ENCODE measurements around the gene SNTG2.

SNTG2 gene

DNA sequence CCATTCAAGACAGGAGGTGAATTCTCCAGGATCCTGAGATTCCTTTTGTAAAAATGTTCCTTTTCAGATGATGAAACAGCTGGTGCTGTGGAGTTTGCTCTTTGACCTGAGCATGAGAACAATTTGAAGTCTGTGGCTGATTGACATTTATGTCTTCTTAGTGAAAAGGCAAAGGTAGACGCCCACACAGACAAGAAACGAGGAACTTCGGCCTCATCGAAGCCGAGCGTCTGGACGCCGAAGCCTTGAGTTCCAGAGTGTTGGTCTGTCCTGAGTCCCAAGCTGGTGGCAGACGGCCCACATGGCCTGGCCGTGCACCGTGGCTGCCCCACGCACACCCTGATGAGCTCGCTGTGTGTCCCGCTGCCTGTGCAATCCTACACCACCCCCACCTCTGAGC lies 20.7 kb upstream of the SNTG2 start:
- TF ChIP-seq TAF1 (IDR thresholded peaks at IDR 0.05; ENCODE audit: borderline replicate concordance, low read depth, low read length) (no peak), POLR2A (IDR thresholded peaks at IDR 0.05; ENCODE audit: low read depth, low read length) (no peak), POLR2AphosphoS5 (IDR thresholded peaks at IDR 0.05; ENCODE audit: low read depth, low read length) (no peak)
- FAIRE-seq (no peak), DNase-seq (ENCODE audit: insufficient read length) (no peak)

DNA sequence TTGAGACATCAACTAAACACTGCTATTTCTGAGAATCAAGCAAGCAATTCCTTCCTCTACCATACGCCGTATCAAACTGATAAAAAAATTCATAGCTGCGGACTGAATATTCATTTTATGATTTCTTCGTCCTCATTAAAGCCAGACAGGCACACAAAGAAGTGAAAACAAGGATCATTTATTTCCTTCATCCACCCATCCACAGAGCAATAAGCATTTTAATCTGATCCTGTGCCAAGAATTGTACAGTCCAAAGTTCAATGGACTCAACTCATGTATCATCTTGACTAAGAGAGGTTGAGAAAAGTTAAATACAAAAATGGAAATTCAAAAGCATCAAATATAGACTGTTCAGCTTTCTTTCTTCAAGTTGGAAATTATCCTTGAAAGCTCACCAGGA lies 19.7 kb upstream of the SNTG2 start:
- TF ChIP-seq POLR2AphosphoS5 (IDR thresholded peaks at IDR 0.05; ENCODE audit: low read depth, low read length) = no peak
- no peak for TF ChIP-seq POLR2A (IDR thresholded peaks at IDR 0.05; ENCODE audit: low read depth, low read length)
- TF ChIP-seq TAF1 (IDR thresholded peaks at IDR 0.05; ENCODE audit: borderline replicate concordance, low read depth, low read length) = no peak
- no peak for FAIRE-seq
- DNase-seq (ENCODE audit: insufficient read length) = no peak

DNA sequence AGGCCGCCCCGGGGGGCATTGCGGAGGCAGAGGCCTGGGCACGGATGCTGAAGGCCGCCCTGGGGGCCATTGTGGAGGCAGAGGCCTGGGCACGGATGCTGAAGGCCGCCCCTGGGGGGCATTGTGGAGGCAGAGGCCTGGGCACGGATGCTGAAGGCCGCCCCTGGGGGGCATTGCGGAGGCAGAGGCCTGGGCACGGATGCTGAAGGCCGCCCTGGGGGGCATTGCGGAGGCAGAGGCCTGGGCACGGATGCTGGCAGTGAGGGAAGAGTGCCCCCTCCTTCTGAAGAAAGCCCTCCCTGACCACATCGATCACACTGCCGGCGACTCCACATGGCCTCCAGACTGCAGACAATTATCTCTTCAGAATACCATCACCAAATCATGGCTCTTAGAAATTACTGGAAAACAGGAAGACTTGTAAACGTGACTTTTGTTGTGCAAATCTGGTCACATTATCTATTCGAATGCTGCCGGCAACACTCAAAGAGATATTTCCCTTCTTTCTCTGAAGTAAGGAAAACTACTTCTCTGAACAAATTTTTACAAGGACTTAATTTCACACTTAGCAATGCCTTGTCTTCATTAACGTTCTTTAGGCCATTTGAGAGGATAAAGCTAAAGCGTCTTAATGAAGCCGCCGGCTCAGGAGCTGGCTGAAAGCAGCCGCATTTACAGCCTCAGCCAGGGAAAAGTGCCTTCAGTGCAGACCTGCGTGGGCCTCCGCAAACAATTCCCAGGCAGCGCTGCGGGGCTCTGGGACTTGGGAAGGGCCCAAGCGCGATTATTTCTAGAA lies 18.1 kb upstream of the SNTG2 start:
- FAIRE-seq (no peak), DNase-seq (ENCODE audit: insufficient read length) (no peak)
- TF ChIP-seq POLR2A (IDR thresholded peaks at IDR 0.05; ENCODE audit: low read depth, low read length) = no peak
- TF ChIP-seq POLR2AphosphoS5 (IDR thresholded peaks at IDR 0.05; ENCODE audit: low read depth, low read length) = no peak
- no peak for TF ChIP-seq TAF1 (IDR thresholded peaks at IDR 0.05; ENCODE audit: borderline replicate concordance, low read depth, low read length)

DNA sequence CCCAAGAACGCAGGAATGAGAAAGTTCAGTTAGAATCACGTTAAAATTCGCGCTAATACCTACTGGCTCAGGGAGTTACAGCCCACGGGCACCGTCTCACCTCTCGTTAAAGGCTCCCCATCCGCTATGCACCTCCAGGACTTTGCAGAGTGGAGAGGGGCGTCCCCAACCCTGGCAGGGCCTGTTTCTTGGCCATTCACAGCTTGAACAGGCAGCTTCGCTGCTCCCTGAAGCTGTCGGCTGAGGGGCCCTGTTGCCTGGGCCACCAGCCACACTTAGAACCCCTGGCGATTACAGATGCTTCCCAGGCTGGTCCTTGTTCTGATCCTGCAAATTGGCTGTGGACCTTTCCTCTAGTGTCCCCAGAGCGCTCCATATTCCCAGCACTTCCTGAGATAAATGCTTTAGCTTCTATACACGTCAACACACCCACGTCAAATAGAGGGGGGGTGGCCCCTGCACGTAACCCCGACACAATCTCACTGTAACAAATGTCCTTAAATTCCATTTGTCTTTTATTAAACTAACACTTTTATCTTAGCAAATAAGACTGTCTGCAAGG lies 16.8 kb upstream of the SNTG2 start:
- FAIRE-seq = no peak

DNA sequence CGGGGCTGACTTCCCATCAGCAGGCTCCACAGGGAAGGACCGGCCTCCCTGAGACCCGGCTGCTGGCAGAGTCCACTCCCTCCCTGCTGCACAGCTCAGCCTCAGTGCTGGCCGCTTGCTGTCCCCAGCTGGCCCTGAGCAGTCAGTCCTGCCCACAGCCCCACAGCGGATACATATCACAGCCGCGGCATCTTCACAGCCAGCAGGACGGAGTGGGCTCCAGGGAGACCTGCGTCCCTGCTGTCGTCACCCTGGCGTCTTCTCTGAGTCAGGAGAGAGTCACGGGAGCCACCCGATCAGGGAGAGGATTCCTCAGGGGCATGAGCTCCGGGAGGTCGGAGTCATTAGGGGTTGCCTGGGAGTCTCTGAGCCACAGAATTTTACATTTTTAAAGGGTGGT lies 13.1 kb upstream of the SNTG2 start:
- TF ChIP-seq POLR2AphosphoS5 (IDR thresholded peaks at IDR 0.05; ENCODE audit: low read depth, low read length) = no peak
- TF ChIP-seq POLR2A (IDR thresholded peaks at IDR 0.05; ENCODE audit: low read depth, low read length) = no peak
- no peak for TF ChIP-seq TAF1 (IDR thresholded peaks at IDR 0.05; ENCODE audit: borderline replicate concordance, low read depth, low read length)
- DNase-seq (ENCODE audit: insufficient read length) (no peak), FAIRE-seq (no peak)

More for the DNA sequence above, 16.8 kb upstream of the SNTG2 start:
- DNase-seq (ENCODE audit: insufficient read length) = no peak
- TF ChIP-seq POLR2A (IDR thresholded peaks at IDR 0.05; ENCODE audit: low read depth, low read length) = no peak
- TF ChIP-seq POLR2AphosphoS5 (IDR thresholded peaks at IDR 0.05; ENCODE audit: low read depth, low read length) = no peak
- no peak for TF ChIP-seq TAF1 (IDR thresholded peaks at IDR 0.05; ENCODE audit: borderline replicate concordance, low read depth, low read length)

DNA sequence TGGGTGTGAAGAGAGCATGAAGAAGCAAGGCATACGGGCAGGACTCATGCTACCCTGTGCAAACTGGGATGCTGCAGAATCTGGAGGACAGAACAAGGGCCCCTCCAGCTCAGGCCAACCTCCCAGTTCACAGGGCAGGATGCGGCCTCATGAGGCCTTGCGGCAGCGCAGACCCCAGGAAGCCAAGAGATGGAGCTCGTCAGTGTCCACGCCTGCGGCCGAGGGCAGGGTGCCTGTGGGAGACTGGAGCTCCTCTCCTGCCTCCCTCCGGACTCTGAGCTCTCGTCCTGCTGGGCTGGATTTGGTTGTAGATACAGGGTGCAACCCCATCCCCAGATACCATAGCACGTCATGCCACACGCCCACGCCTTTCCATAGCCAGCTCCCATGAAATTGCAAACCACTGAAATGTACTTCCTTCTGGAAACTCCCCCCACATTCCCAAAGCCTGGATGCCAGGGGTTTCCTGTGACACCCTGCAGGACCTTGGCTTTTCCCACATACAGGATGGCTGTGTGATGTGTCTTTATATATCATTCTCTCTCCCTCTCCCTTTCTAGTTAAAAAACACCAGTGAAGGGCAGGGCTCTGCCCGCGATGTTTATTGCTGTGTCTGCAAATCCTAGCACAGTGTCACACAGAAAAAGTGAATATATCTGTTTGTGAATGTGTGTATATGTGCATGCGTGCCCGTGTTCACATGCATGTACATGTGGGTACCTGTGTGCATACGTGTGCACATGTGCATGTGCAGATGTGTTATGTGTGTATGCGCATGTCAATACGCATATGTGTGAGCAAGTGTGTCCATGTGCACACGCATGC lies 12.3 kb upstream of the SNTG2 start:
- DNase-seq (ENCODE audit: insufficient read length) (no peak), FAIRE-seq (no peak)
- no peak for TF ChIP-seq POLR2A (IDR thresholded peaks at IDR 0.05; ENCODE audit: low read depth, low read length)
- TF ChIP-seq TAF1 (IDR thresholded peaks at IDR 0.05; ENCODE audit: borderline replicate concordance, low read depth, low read length) = no peak
- TF ChIP-seq POLR2AphosphoS5 (IDR thresholded peaks at IDR 0.05; ENCODE audit: low read depth, low read length) = no peak

DNA sequence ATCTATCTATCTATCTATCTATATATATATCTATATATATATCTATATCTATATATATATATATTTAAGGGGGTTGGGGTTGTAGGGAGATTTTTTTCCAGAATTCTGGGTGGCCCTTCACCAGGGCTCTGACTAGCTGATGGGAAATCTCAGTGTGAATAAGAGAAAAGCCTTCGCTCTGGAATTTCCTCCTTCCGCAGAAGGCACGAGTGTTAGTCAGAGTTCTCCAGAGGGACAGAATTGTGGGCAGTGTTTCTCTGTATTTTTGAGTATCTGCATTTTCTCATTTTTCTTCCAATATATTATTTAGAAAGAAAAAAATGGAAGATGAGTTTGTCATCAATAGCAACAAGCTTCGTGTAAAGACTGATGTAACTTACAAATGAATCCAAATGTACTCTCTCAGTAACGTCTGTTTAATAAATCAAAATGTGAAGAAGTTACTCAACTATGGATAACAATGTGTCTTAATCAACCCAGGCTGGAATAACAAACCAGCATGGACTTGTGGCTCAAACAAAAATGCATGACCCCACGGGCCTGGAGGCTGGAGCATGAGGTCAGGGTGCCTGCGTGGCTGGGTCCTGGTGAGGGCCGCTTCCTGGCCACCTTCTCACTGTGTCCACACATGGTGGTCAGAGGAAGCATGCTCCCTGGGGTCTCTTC lies 10.6 kb upstream of the SNTG2 start:
- no peak for TF ChIP-seq POLR2AphosphoS5 (IDR thresholded peaks at IDR 0.05; ENCODE audit: low read depth, low read length)
- no peak for TF ChIP-seq POLR2A (IDR thresholded peaks at IDR 0.05; ENCODE audit: low read depth, low read length)
- TF ChIP-seq TAF1 (IDR thresholded peaks at IDR 0.05; ENCODE audit: borderline replicate concordance, low read depth, low read length) = no peak
- DNase-seq (ENCODE audit: insufficient read length) = no peak
- no peak for FAIRE-seq

DNA sequence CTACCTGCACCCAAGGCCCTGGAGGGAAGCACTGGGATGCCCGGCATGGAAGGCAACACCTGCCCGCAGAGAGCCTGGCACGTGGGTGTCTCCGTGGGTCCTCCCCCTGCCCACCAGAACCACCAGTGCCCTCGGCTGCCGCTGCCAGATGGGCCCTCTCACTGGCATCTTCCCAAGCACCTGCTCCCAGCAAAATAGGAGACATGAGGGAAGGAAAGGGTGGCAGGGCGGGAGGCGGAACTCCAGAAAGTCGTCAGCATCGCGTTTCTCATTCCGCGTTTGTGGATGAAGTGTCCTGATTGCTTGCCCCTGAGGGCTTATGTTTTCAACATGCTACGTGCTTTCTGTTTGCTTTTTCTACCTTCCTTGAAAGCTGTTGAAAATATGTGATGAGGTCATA lies 8.8 kb upstream of the SNTG2 start:
- DNase-seq (ENCODE audit: insufficient read length) = no peak
- TF ChIP-seq POLR2A (IDR thresholded peaks at IDR 0.05; ENCODE audit: low read depth, low read length) = no peak
- TF ChIP-seq POLR2AphosphoS5 (IDR thresholded peaks at IDR 0.05; ENCODE audit: low read depth, low read length) = no peak
- no peak for TF ChIP-seq TAF1 (IDR thresholded peaks at IDR 0.05; ENCODE audit: borderline replicate concordance, low read depth, low read length)
- no peak for FAIRE-seq

DNA sequence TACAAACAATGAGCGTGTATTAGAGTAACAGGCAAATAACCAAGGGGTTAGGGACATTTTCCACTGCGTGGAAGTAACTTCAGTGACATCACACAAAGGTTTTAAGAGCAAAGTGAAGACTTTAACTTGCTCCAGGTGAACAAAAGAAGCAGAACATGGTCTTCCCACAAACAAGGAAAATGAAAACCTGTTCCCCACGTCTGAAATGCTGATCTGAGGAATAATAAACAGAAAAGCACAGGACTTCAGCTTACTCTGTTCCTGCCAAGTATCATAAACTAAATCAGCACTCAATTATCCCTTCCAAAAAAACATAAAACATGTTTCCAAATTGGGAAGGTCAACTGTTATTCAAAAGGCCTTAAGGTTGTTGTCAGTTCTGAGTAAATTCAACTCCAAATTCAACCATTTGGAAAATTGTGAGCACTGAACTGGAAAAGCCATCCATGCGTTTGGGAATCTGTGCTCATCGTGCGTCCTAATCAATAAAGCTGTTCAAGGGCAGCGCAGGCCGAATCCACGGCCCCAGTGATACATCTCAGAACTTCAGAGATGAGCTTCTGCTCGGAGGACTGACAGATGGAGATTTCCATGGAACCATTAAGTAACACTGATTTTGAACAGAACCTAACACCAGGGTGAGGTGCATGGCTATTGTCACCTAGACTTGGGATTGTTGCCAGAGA lies 7.7 kb upstream of the SNTG2 start:
- no peak for TF ChIP-seq POLR2A (IDR thresholded peaks at IDR 0.05; ENCODE audit: low read depth, low read length)
- TF ChIP-seq POLR2AphosphoS5 (IDR thresholded peaks at IDR 0.05; ENCODE audit: low read depth, low read length) = no peak
- no peak for TF ChIP-seq TAF1 (IDR thresholded peaks at IDR 0.05; ENCODE audit: borderline replicate concordance, low read depth, low read length)
- FAIRE-seq = no peak
- DNase-seq (ENCODE audit: insufficient read length) = no peak

DNA sequence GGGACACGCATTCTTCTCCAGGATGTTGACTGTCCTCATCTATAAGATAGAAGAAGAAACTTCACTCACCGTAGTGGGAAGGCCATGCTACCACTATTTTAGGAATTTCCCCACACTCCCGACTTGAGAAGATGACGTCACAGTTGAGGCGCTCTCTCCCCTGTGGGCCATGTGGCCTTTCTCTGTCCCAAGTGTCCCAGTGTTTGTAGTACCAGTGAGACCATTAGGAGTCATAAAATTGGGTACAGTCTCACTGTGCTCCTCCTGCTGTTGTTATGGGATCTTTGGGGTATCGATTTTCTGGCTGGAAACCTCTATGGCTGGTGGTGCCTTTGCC lies 7.2 kb upstream of the SNTG2 start:
- TF ChIP-seq POLR2AphosphoS5 (IDR thresholded peaks at IDR 0.05; ENCODE audit: low read depth, low read length) = no peak
- no peak for TF ChIP-seq POLR2A (IDR thresholded peaks at IDR 0.05; ENCODE audit: low read depth, low read length)
- TF ChIP-seq TAF1 (IDR thresholded peaks at IDR 0.05; ENCODE audit: borderline replicate concordance, low read depth, low read length) = no peak
- FAIRE-seq (no peak), DNase-seq (ENCODE audit: insufficient read length) (no peak)

DNA sequence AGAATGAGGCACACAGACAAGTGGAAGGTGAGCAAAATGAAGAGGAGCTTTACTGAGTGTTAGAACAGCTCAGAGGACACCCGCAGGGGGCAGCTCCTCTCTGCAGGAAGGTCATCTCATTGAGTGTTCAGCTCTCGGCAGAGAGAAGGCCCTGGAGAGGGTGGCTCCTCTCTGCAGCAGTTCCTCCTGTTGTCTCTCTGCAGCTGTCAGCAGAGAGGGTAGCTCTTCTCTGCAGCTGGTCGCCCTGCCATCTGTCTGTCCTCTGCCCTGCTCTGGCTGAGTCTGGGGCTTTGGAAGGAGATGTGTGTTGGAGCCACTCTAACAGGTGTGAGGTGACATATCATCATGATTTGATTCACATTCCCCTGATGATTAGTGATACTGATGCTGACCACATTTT lies 6.8 kb upstream of the SNTG2 start:
- TF ChIP-seq TAF1 (IDR thresholded peaks at IDR 0.05; ENCODE audit: borderline replicate concordance, low read depth, low read length) (no peak), POLR2AphosphoS5 (IDR thresholded peaks at IDR 0.05; ENCODE audit: low read depth, low read length) (no peak), POLR2A (IDR thresholded peaks at IDR 0.05; ENCODE audit: low read depth, low read length) (no peak)
- FAIRE-seq (no peak), DNase-seq (ENCODE audit: insufficient read length) (no peak)
